IMR-90 (cell line): ENCODE data around the gene TEX2. TPM values are rescaled to one million over a fixed set of nuclear protein-coding genes. Genes with fewer than 3 reads are reported as not detected.

Experiments used
- ATAC-seq: fragments of 200-7000 bp; cut with Tn5 transposase; 2 replicates; pipeline ENCODE4 v1.9.1; 2020; ENCODE audit warnings: low read depth, mild to moderate bottlenecking, moderate library complexity
- BruUV-seq: library from RNA; stranded (reverse); fragments of 400-500 nt; replicated peaks from 2 replicates; lab custom pipeline; 2021; lab: Mats Ljungman, UMichigan
- CTCF ChIA-PET: fragments of 300-600 bp; formaldehyde crosslinking; extraction: SDS; loops from one replicate; lab custom pipeline; 2021; ENCODE audit warnings: antibody characterized with exemption; lab: Yijun Ruan, JAX
- POLR2A ChIA-PET: fragments of 300-600 bp; sonication (Branson Sonifier 250); formaldehyde crosslinking; loops from one replicate; lab custom pipeline; 2022; ENCODE audit warnings: antibody characterized with exemption; ENCODE audit not compliant: unreplicated experiment; lab: Charles Lee
- DNase-seq: peaks from one replicate; pipeline ENCODE4 v3.0.0; 2013
- H2AFZ ChIP-seq: replicated peaks from 2 replicates; pipeline ENCODE3; 2013; ENCODE audit warnings: low read length, mild to moderate bottlenecking; ENCODE audit not compliant: poor library complexity
- H2AK5ac ChIP-seq: 2 replicates; pipeline ENCODE4 v1.6.1; 2013; ENCODE audit warnings: low read depth, low read length, inconsistent platforms
- H2AK9ac ChIP-seq: replicated peaks from 2 replicates; pipeline ENCODE3; 2013; ENCODE audit warnings: mild to moderate bottlenecking, low read depth, low read length, moderate library complexity; ENCODE audit not compliant: poor library complexity
- H2BK120ac ChIP-seq: 2 replicates; pipeline ENCODE4 v1.6.1; 2013; ENCODE audit warnings: low read depth, low read length, inconsistent platforms
- H2BK15ac ChIP-seq: 3 replicates; pipeline ENCODE4 v1.6.1; 2013; ENCODE audit warnings: low read depth, low read length, inconsistent platforms
- H2BK20ac ChIP-seq: 2 replicates; pipeline ENCODE4 v1.6.1; 2013; ENCODE audit warnings: low read depth, mild to moderate bottlenecking, inconsistent platforms, low read length, moderate library complexity
- H2BK5ac ChIP-seq: 2 replicates; pipeline ENCODE4 v1.6.1; 2013; ENCODE audit warnings: mild to moderate bottlenecking, low read depth, low read length, inconsistent platforms; ENCODE audit not compliant: poor library complexity, severe bottlenecking
- H3K14ac ChIP-seq: replicated peaks from 2 replicates; pipeline ENCODE4 v1.6.1; 2013; ENCODE audit warnings: low read depth, low read length, inconsistent platforms
- H3K18ac ChIP-seq: 2 replicates; pipeline ENCODE4 v1.6.1; 2013; ENCODE audit warnings: low read depth, low read length, control low read depth
- H3K23ac ChIP-seq: 2 replicates; pipeline ENCODE4 v1.6.1; 2013; ENCODE audit warnings: low read depth, low read length, inconsistent platforms
- H3K27ac ChIP-seq: 2 replicates; pipeline ENCODE4 v1.5.1; 2013; ENCODE audit warnings: mild to moderate bottlenecking, control low read depth, low read length; ENCODE audit not compliant: insufficient read depth
- H3K27me3 ChIP-seq: 2 replicates; pipeline ENCODE4 v1.6.1; 2013; ENCODE audit warnings: low read length; ENCODE audit not compliant: control insufficient read depth, insufficient read depth
- H3K36me3 ChIP-seq: 2 replicates; pipeline ENCODE4 v1.6.1; 2013; ENCODE audit warnings: low read length, mixed read lengths; ENCODE audit not compliant: control insufficient read depth, insufficient read depth
- H3K4ac ChIP-seq: 2 replicates; pipeline ENCODE4 v1.6.1; 2013; ENCODE audit warnings: low read depth, low read length, inconsistent platforms
- H3K4me1 ChIP-seq: 2 replicates; pipeline ENCODE4 v1.6.1; 2013; ENCODE audit warnings: low read length, mixed read lengths; ENCODE audit not compliant: control insufficient read depth, insufficient read depth
- H3K4me2 ChIP-seq: 2 replicates; pipeline ENCODE4 v1.6.1; 2013; ENCODE audit warnings: low read depth, mild to moderate bottlenecking, control low read depth, low read length, moderate library complexity
- H3K4me3 ChIP-seq: 2 replicates; pipeline ENCODE4 v1.5.1; 2013; ENCODE audit warnings: low read depth, mild to moderate bottlenecking, control low read depth, low read length, moderate library complexity; ENCODE audit not compliant: insufficient read depth
- H3K56ac ChIP-seq: 2 replicates; pipeline ENCODE4 v1.6.1; 2013; ENCODE audit warnings: low read length, inconsistent platforms; ENCODE audit not compliant: insufficient read depth; ENCODE audit errors: extremely low read depth
- H3K79me1 ChIP-seq, 2 experiments: 2 replicates each; pipeline ENCODE4 v1.6.1; 2013; ENCODE audit warnings: low read length in 2 of 2, inconsistent platforms in 1 of 2, low read depth in 1 of 2
- H3K9ac ChIP-seq: 2 replicates; pipeline ENCODE4 v1.6.1; 2013; ENCODE audit warnings: low read depth, low read length, control low read depth
- H3K9me1 ChIP-seq: 2 replicates; pipeline ENCODE4 v1.6.1; 2013; ENCODE audit warnings: low read length, inconsistent platforms; ENCODE audit not compliant: insufficient read depth
- H3K9me3 ChIP-seq: 2 replicates; pipeline ENCODE4 v1.6.1; 2013; ENCODE audit warnings: low read length; ENCODE audit not compliant: control insufficient read depth, insufficient read depth
- H4K20me1 ChIP-seq: 2 replicates; pipeline ENCODE4 v1.6.1; 2013; ENCODE audit warnings: low read length, inconsistent platforms; ENCODE audit not compliant: insufficient read depth
- H4K5ac ChIP-seq: 2 replicates; pipeline ENCODE4 v1.6.1; 2013; ENCODE audit warnings: mild to moderate bottlenecking, low read depth, low read length, control low read depth
- H4K8ac ChIP-seq, 2 experiments: 2 replicates each; pipeline ENCODE4 v1.6.1; 2013; ENCODE audit warnings: low read depth in 2 of 2, low read length in 2 of 2, control low read depth in 1 of 2, inconsistent platforms in 1 of 2
- H4K91ac ChIP-seq: 2 replicates; pipeline ENCODE4 v1.6.1; 2013; ENCODE audit warnings: low read depth, low read length, inconsistent platforms; ENCODE audit not compliant: insufficient read depth
- BHLHE40 ChIP-seq: fragments of 150-350 bp; IDR thresholded peaks from 2 replicates; pipeline ENCODE4 v1.6.1; 2016; ENCODE audit warnings: mild to moderate bottlenecking, low read depth, low read length
- CEBPB ChIP-seq: IDR thresholded peaks from 2 replicates; pipeline ENCODE4 v1.6.1; 2012; ENCODE audit warnings: low read depth, low read length, improper control_type of control experiment
- CTCF ChIP-seq: conservative IDR thresholded peaks from 2 replicates; pipeline ENCODE4 v1.5.1; 2012; ENCODE audit warnings: mild to moderate bottlenecking, low read depth, low read length, improper control_type of control experiment
- FOS ChIP-seq: fragments of 150-350 bp; IDR thresholded peaks from 2 replicates; pipeline ENCODE4 v1.6.1; 2016; ENCODE audit warnings: low read depth, low read length
- MAFK ChIP-seq: IDR thresholded peaks from 2 replicates; pipeline ENCODE4 v1.6.1; 2012; ENCODE audit warnings: low read depth, low read length, improper control_type of control experiment
- MAZ ChIP-seq: IDR thresholded peaks from 2 replicates; pipeline ENCODE4 v1.6.1; 2012; ENCODE audit warnings: low read depth, mild to moderate bottlenecking, low read length, improper control_type of control experiment, moderate library complexity, borderline replicate concordance
- MXI1 ChIP-seq: IDR thresholded peaks from 2 replicates; pipeline ENCODE4 v1.6.1; 2012; ENCODE audit warnings: low read depth, mild to moderate bottlenecking, low read length, moderate library complexity, borderline replicate concordance
- POLR2A ChIP-seq: IDR thresholded peaks from 2 replicates; pipeline ENCODE4 v1.6.1; 2012; ENCODE audit warnings: mild to moderate bottlenecking, low read depth, low read length
- RAD21 ChIP-seq: IDR thresholded peaks from 2 replicates; pipeline ENCODE4 v1.6.1; 2012; ENCODE audit warnings: low read length, improper control_type of control experiment
- RFX5 ChIP-seq: IDR thresholded peaks from 2 replicates; pipeline ENCODE4 v1.8.0; 2012; ENCODE audit warnings: low read depth, mild to moderate bottlenecking, low read length, moderate library complexity
- SMC3 ChIP-seq: fragments of 150-350 bp; IDR thresholded peaks from 2 replicates; pipeline ENCODE4 v1.6.1; 2016; ENCODE audit warnings: low read depth, mild to moderate bottlenecking, antibody characterized with exemption, low read length, moderate library complexity
- WGBS, 2 experiments: methylation state at CpG; one replicate each; pipeline versions ENCODE4 v1.1.5 to v1.1.7; 2013; ENCODE audit warnings: missing lambda C conversion rate in 2 of 2; ENCODE audit not compliant: insufficient read length in 1 of 2; ENCODE audit errors: extremely low coverage in 2 of 2; 5-methylcytosine and 5-hydroxymethylcytosine counted together
- dilution Hi-C: fragments of 300-500 bp; cut with HindIII; formaldehyde crosslinking; loops from one replicate; pipeline ENCODE4 v1.14.3; 2018; ENCODE audit warnings: low sequenced_read_pairs; ENCODE audit not compliant: unreplicated experiment
- in situ Hi-C: fragments of 300-500 bp; cut with MboI; formaldehyde crosslinking; loops from 3 replicates; pipeline ENCODE4 v1.14.3; 2019; ENCODE audit warnings: low sequenced_read_pairs, inconsistent platforms, mixed read lengths
- intact Hi-C: fragments of 100-400 bp; cut with micrococcal nuclease; formaldehyde crosslinking; loops from 2 replicates; pipeline ENCODE4 v1.10.0; 2022
- polyA plus RNA-seq, 3 experiments: library from polyadenylated mRNA; depleted of rRNA; stranded (reverse); fragments of >200 nt; gene quantifications; 2 replicates each; pipeline ENCODE4 v1.2.3, GENCODE V29; 2012; ENCODE audit warnings: low replicate concordance in 1 of 3
- total RNA-seq: library from RNA; depleted of rRNA; stranded (reverse); fragments of >200 nt; gene quantifications from 2 replicates; pipeline ENCODE4 v1.2.3, GENCODE V29; 2012
- TF ChIP-seq, protein P1 (sequence below): fragments of 150-350 bp; IDR thresholded peaks from 2 replicates; pipeline ENCODE4 v1.6.1; 2016; ENCODE audit warnings: low read depth, mild to moderate bottlenecking, low read length, moderate library complexity, borderline replicate concordance
- TF ChIP-seq, protein P2 (sequence below): fragments of 150-350 bp; IDR thresholded peaks from 2 replicates; pipeline ENCODE4 v1.6.1; 2017; ENCODE audit warnings: mild to moderate bottlenecking, antibody characterized with exemption, low read length, low read depth

The TEX2 gene
- total and polyA plus RNA-seq, 2 of the 4 experiments (the other 2 are of a cell fraction) = 18.2 to 21.9 TPM

- H3K9me3 ChIP-seq = no peaks in the 10 kb centered on the region
- peak overlapping the region; percentile 68 for H3K23ac ChIP-seq
- H4K5ac ChIP-seq = peak overlapping the region; percentile 28; the same call in 1 of the 2 replicates
- no peak overlapping the region for H3K18ac ChIP-seq
- dilution Hi-C loops = no loop called here
- H3K4me1 ChIP-seq = peaks cover 5% of the 10 kb centered on the region
- CTCF ChIA-PET = no interaction called here
- H3K14ac ChIP-seq = peak overlapping the region; percentile 97
- H2AK9ac ChIP-seq = no peak overlapping the region
- peaks cover 7 to 29% of the 10 kb centered on the region in 2 experiments; a peak in 3 of 4 replicates for H3K79me1 ChIP-seq
- H3K4me3 ChIP-seq = peak overlapping the region; percentile 56; the same call in 1 of the 2 replicates
- H3K4me2 ChIP-seq = peak overlapping the region; percentile 95
- H2AFZ ChIP-seq = no peak overlapping the region
- no peak overlapping the region for H2BK120ac ChIP-seq
- peak overlapping the region; percentile 20 for H3K27ac ChIP-seq
- BruUV-seq = no TSS peak
- no peaks in the 10 kb centered on the region for H3K27me3 ChIP-seq
- H2BK20ac ChIP-seq = no peak overlapping the region
- no peak overlapping the region; the same call in 1 of the 2 replicates for H4K91ac ChIP-seq
- DNase-seq = no peak
- H2BK15ac ChIP-seq = no peak overlapping the region
- H4K8ac ChIP-seq = peak overlapping the region; percentile 22 to 78; a peak in 3 of 4 replicates
- peaks cover 8% of the 10 kb centered on the region; the same call in 1 of the 2 replicates for H3K36me3 ChIP-seq
- H3K9me1 ChIP-seq = peaks cover 11% of the 10 kb centered on the region
- WGBS, 2 experiments = no CpG with 5 or more reads among the region's 15 CpGs
- peak overlapping the region; percentile 74 for H3K56ac ChIP-seq
- peak overlapping the region; percentile 82 for H2BK5ac ChIP-seq
- H3K9ac ChIP-seq = peak overlapping the region; percentile 90
- TF ChIP-seq FOS = no peak
- TF ChIP-seq RAD21 = no peak
- TF ChIP-seq, protein P1, sequence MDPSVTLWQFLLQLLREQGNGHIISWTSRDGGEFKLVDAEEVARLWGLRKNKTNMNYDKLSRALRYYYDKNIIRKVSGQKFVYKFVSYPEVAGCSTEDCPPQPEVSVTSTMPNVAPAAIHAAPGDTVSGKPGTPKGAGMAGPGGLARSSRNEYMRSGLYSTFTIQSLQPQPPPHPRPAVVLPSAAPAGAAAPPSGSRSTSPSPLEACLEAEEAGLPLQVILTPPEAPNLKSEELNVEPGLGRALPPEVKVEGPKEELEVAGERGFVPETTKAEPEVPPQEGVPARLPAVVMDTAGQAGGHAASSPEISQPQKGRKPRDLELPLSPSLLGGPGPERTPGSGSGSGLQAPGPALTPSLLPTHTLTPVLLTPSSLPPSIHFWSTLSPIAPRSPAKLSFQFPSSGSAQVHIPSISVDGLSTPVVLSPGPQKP = no peak
- no peak for TF ChIP-seq MAZ
- TF ChIP-seq CTCF = 0 out of 2 replicates have a peak, but pooled peaks have one; percentile 4
- TF ChIP-seq, protein P2, sequence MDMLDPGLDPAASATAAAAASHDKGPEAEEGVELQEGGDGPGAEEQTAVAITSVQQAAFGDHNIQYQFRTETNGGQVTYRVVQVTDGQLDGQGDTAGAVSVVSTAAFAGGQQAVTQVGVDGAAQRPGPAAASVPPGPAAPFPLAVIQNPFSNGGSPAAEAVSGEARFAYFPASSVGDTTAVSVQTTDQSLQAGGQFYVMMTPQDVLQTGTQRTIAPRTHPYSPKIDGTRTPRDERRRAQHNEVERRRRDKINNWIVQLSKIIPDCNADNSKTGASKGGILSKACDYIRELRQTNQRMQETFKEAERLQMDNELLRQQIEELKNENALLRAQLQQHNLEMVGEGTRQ = peak; percentile 32; the same call in 1 of the 2 replicates
- peak; percentile 61 for TF ChIP-seq POLR2A
- TF ChIP-seq SMC3 = no peak
- TF ChIP-seq MAFK = no peak
- TF ChIP-seq BHLHE40 = no peak
- TF ChIP-seq MXI1 = no peak
- TF ChIP-seq RFX5 = no peak
- peak; percentile 97 for TF ChIP-seq CEBPB
- H3K4ac ChIP-seq = peak overlapping the region; percentile 96
- peak overlapping the region; percentile 79 for H2AK5ac ChIP-seq
- in situ Hi-C loops = loop anchor here (5.0 kb wide), 1 partner anchor 135 kb away; no protein-coding TSS in a partner anchor
- H4K20me1 ChIP-seq = peaks cover 24% of the 10 kb centered on the region
- intact Hi-C loops = loop anchor here (1.0 kb wide), 2 partner anchors 93 to 135 kb away; no protein-coding TSS in a partner anchor
- ATAC-seq = no peak
- POLR2A ChIA-PET = no interaction called here
Measured at GRCh38 chr17:64147110-64148016, 115.7 kb downstream of the TEX2 start.
